ENCODE data around the gene CLEC17A.
"Not testable (repeated sequence)": the region's sequence is repeated elsewhere in the genome, so short reads cannot be mapped to it uniquely, and the experiment has no call there.

The CLEC17A gene

DNA sequence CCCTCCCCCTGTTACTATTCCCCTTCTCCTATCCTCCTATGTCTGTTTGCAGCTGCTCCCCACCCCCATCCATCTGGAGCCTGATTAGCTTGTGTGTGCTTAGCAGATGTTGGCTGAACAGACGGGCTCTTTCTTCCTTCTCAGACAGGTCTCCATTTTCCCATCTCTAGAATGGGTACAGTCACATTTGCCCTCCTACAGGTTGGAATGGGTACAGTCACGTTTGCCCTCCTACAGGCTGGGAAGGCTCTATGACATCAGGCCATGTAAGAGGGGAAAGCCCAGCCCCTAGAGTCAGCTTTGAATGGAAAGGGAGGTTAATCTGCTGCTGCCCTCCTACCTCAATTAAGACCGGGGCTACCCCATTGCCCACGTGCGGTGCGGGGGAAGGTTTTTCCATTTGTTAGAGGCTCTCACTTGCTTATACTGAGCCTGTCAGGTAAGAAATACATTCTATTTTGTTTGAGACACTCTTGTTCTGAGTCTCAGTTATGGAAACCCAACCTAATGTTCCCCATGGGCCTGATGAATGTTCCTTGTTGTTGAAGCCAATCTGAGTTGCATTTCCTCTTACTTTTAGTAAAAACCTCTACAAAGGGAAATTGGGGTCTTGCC lies 2.2 kb upstream of the CLEC17A start:
- DNase-seq (ENCODE audit: low read depth): peak; percentile 39

DNA sequence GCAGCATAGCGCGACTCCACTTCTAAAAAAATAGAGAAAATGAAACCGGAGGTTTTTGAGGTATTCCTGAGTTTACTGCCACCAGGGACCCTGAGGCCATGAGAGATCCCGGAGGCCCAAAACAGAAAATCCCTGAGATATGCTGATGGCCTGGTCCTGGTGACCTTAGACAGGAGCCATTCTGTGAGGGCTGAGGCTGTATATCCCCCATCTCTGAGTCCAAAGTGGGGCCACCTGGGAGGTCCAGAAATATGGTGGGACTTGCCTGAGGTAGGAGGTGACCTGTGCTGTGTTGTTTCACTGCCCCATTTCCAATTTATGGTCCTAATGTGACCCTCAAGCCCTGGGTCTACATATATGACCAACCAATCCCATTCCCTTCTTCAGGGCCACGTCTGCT lies 1.5 kb downstream of the CLEC17A start:
- not testable (repeated sequence) for DNase-seq (ENCODE audit: low read depth)

DNA sequence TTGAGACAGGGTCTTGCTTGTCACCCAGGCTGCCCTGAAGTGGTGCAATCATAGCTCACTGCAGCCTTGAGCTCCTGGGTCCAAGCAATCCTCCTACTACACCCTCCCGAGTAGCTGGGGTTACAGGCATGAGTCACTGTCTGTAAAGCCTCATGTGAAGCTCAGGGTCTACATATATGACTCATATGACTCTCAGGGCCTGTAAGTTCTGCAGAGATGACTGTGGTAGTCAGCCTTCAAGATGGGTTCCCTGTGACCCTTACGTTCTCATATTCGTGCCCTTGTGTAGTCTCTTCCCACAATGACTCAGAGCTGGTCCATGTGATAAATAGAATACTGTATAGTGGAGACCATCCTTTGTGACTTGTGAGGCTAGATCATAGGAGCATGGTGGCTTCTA lies 2.3 kb downstream of the CLEC17A start:
- DNase-seq (ENCODE audit: low read depth): peak; percentile 17

DNA sequence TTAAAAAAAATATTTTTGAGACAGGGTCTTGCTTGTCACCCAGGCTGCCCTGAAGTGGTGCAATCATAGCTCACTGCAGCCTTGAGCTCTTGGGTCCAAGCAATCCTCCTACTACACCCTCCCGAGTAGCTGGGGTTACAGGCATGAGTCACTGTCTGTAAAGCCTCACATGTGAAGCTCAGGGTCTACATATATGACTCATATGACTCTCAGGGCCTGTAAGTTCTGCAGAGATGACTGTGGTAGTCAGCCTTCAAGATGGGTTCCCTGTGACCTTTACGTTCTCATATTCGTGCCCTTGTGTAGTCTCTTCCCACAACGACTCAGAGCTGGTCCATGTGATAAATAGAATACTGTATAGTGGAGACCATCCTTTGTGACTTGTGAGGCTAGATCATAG lies 6.5 kb downstream of the CLEC17A start:
- not testable (repeated sequence) for DNase-seq (ENCODE audit: low read depth)

DNA sequence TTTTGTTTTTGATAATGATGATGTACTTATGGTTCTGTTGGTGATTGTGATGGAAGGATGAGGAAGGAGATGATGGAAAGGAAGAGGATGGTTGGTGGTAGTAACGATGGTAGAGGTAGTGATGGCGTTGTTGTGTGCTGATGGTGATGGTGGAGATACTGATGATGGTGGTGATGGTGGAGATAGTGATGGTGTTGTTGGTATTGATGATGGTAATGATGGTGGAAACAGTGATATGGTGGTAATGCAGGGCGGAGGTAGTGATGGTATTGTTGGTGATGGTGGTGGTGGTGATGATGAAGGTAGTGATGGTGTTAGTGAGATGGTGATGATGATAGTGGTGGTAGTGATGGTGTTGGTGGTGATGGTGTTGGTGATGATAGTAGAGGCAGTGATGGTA lies 12.7 kb downstream of the CLEC17A start:
- no peak for DNase-seq (ENCODE audit: low read depth)

DNA sequence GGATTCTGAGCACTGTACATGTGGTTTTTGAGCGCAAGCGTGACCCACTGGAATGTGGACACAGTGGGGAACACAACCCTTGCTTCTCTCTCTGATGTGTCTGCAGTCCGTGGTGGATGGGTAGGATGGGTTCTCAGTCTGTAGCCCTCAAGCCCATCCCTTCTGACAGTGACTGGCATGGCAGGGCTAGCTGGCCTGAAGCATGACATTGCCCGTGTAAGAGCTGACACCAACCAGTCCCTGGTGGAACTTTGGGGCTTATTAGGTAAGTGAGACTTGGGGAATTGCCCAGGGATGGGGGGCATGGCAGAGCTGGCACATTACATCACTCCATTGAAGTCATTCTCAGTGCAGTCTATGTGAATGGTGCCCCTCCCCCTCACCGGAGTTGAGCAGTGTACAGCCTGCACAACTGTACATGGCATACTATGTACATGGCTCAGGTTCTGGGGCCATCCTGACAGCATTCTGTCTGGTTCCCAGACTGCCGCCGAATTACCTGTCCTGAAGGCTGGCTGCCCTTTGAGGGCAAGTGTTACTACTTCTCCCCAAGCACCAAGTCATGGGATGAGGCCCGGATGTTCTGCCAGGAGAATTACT lies 16.8 kb downstream of the CLEC17A start:
- no peak for DNase-seq (ENCODE audit: low read depth)

DNA sequence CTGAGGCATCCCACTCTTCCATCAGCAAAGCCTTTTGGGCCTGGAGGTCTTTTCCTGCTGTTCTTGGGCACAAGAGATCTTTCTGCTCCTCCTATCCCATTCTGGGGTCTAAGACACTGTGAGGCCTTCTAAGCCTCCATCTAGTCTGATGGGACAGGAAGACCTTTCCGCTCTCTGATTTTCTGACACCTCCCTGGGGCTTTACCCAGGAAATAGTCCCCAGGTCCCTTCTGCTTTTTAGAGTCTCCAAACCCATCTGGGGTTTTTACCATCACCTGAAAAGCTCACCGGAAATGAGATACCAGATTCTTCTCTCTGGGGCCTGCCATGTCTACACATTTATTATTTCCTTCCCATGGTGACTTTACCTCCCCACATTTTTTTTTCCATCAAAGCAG lies 21.1 kb downstream of the CLEC17A start:
- no peak for DNase-seq (ENCODE audit: low read depth)

DNA sequence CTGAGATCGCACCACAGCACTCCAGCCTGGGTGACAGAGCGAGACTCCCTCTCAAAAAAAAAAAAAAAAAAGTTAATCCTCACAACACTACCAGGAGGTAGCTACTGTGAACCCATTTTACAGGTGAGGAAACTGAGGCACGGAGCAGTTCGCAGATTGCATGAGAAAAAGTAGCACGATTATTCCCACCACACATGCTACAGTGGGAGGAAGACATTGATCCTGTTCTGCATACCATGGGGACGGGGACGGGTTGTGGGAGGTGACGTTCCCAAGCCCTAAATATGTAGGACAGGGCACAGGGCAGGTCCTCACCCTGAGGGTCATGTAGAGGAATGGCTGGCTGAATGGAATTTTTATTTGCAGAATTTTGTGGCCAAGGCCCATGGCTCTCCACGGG lies 23.7 kb downstream of the CLEC17A start:
- DNase-seq (ENCODE audit: low read depth): no peak

DNA sequence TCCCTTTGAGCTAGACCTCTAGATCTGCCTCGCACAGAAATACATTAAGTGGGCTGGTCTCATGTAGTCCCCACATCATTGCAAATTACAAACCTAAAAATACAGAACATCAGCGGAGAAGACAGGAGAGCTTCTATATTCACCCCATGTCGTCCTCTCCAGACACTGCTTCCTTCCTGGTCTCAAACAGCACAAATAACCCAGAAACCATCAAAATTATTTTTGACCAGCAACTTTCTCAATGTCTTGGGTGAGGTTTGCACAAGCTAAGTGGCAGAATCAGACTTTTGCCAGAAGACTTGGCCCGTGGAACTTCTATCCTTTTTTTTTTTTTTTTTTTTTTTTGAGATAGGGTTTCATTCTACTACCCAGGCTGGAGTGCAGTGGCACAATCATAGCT lies 28.2 kb downstream of the CLEC17A start:
- DNase-seq (ENCODE audit: low read depth): no peak

DNA sequence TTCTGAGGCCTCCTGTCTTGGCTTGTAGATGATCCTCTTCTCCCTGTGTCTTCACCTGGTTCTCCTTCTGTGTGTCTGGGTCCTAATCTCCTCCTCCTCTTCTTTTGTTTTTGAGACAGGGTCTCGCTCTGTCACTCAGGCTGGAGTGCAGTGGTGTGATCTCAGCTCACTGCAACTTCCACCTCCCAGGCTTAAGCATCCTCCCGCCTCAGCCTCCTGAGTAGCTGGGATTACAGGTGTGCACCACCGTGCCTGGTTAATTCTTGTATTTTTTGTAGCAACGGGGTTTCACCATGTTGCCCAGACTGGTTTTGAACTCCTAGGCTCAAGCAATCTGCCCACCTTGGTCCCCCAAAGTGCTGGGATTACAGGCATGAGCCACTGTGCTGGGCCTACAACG lies 29.4 kb downstream of the CLEC17A start:
- DNase-seq (ENCODE audit: low read depth): not testable (repeated sequence)

DNA sequence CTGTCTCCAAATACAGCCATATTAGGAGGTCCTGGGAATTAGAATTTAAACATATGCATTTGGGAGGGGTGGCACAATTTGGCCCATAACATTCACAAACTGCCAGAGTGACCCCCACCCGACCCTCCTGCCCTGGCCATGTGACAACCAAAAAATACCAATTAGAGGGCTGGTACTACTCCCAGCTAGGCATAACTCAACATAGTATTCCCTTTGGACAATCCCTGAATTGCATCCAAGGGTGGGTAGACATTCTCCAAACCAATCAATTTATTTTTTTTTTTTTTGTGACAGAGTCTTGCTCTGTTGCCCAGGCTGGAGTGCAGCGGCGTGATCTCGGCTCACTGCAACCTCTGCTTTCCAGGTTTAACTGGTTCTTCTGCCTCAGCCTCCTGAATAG lies 29.8 kb downstream of the CLEC17A start:
- no peak for DNase-seq (ENCODE audit: low read depth)

DNA sequence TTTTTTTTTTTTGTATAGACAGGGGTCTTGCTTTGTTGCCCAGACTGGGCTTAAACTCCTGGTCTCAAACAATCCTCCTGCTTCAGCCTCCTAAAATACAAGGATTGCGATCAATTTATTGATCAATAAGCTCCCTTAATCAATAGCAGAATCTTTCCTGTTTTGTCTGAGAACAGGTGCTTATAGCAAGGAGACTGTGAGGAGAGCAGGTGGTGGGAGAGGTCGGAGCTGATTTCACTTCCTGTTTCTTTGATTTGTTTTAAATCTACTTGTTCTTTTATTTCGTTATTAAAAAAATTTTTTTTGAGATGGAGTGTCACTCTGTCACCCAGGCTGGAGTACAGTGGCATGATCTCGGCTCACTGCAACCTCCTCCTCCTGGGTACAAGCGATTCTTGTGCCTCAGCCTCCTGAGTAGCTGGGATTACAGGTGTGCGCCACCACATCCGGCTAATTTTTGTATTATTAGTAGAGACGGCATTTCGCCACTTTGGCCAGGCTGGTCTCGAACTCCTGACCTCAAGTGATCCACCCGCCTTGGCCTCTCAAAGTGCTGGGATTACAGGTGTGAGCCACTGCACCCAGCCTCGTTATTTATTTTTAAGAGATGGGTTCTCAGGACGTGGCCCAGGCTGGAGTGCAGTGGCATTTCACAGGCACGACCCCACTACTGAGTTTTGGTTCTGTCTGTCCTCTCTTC lies 30.7 kb downstream of the CLEC17A start:
- not testable (repeated sequence) for DNase-seq (ENCODE audit: low read depth)

DNA sequence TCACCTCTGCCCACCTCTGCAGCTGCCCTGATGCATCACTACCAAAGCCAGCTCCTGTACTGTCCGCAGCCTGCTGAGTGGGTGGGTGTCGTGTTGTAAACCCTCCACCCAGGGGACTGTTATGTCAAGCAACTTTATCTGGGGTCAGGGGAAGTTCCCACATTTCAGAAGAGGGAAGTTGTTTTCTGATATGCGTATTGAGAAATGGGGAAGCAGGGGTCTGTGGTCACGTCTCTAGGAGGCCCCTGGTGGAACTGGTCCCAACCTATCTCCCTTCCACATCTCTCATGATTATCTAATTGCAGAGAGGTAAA lies 31.2 kb downstream of the CLEC17A start:
- no peak for DNase-seq (ENCODE audit: low read depth)

DNA sequence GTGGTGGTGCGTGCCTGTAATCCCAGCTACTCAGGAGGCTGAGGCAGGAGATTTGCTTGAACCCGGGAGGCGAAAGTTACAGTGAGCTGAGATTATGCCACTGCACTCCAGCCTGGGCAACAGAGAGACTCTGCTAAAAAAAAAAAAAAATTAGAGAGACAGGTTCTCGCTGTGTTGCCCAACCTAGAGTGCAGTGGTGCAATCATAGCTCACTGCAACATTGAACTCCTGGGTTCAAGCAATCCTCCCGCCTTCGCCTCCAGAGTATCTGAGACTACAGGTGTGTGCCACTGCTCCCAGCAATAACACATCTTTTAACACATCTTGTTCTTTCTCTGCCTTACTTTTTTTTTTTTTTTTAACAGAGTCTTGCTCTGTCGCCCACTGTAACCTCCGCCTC lies 32.7 kb downstream of the CLEC17A start:
- no peak for DNase-seq (ENCODE audit: low read depth)

DNA sequence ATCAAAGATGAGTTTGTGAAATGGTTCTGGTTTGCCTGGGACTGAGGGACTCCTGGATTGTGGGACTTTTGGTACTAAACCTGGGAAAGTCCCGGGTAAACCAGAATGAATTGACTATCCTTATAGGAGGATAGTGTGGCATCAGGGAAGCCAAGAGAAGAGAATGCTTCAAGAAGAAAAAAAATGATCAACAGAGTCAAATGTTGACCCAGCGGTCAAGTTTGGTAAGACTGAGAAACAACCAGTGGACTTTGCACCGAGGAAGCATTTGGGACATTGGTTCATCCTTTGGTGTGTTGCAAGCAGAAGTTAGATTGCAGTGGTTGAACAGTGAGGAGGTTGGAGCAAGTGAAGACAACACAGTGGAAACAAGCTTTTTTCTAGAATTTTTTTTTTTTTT lies 33.5 kb downstream of the CLEC17A start:
- no peak for DNase-seq (ENCODE audit: low read depth)

DNA sequence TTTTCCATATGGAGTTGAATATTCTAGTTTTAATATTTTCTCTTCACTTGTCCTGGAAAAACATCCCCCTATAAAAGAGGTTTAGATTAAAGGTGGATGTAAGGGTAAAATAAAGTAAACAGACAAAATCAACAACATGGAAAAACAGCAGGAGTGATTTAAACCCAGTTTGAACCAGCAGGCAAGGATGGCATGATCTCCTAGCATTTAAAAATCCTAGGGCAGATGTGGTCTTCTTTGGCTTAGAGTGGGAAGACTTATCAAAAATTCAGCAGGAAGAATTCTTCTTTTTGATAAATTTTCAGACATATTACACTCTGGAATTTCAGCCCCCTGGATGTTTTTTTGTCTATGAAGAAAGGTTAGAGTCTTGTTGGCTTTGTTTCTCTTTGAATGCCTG lies 36.5 kb downstream of the CLEC17A start:
- no peak for DNase-seq (ENCODE audit: low read depth)

DNA sequence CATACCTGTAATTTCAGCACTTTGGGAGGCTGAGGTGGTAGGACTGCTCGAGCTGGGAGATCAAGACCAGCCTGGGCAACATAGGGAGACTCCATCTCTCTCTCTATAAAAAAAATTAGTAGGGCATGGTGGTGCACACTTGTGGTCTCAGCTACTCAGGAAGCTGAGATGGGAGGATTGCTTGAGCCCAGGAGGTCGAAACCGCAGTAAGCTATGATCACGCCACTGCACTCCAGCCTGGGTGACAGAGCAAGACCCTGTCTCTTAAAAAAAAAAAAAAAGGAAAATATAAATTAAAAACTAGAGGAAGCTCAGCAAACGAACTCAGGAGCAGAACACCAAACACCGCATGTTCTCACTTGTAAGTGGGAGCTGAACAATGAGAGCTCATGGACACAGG lies 41.6 kb downstream of the CLEC17A start:
- not testable (repeated sequence) for DNase-seq (ENCODE audit: low read depth)

DNA sequence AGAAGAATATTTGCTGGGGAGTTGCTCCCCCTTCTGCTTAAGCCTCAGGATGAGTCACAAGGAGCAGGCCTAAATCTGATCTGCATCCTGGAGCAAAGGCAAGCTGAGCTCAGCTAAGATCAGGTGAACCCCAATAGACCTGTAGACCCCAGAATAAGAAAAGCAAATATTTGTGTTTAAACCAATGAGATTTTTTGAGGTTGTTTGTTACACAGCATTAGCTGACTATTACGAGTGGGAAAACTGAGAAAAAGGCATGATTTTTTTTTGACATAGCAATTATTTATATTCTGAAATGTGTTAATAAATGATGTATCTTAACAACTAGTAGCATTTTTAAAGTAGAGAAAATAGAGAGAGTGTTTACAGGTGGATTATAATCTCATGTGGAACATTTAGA lies 46.7 kb downstream of the CLEC17A start:
- DNase-seq (ENCODE audit: low read depth): no peak

DNA sequence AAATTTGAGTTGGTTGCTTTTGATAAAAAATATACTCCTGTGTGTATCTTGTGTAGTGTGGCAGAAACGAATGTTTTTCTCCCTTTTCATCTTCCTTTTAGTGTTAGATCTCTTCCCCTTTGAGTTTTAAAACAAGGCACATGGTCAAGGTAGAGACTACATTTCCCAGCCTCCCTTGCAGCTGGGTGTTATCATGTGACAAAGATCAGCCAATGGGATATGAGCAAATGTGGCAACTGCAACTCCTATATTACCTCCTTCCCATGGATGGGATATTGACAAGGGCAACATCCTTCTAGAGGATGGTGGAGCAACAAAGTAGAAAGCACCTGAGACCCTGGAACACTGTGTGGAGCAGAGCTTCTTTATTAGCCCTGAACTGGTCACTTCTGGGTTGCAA lies 49.4 kb downstream of the CLEC17A start:
- no peak for DNase-seq (ENCODE audit: low read depth)

DNA sequence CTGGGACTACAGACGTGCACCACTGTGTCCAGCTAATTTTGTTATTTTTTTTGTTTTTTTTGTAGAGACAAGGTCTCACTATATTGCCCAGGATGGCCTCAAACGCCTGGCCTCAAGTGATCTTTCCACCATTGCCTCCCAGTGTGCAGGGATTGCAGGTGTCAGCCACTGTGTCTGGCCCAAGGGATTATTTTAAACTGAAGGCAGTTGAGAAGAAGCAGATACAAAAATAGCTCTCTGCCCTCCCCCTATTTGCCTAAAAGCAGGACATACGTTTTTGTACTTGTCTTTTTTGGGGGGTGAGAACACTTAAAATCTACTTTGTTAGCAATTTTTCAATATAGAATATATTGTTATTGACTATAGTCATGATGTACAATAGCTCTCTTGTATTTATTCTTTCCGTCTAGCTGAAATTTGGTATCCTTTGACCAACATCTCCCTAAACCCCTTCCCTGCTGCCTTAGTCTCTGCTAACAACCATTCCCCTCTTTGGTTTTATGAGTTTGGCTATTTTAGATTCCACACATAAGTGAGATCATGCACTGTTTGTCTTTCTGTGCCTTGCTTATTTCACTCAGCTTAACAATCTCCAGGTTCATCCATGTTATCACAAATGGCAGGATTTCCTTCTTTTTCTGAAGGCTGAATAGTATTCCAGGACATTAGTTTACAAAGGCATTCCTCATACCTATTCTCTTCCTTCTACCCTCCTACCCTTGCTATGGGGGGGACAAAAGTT lies 56.8 kb downstream of the CLEC17A start:
- DNase-seq (ENCODE audit: low read depth): no peak

DNA sequence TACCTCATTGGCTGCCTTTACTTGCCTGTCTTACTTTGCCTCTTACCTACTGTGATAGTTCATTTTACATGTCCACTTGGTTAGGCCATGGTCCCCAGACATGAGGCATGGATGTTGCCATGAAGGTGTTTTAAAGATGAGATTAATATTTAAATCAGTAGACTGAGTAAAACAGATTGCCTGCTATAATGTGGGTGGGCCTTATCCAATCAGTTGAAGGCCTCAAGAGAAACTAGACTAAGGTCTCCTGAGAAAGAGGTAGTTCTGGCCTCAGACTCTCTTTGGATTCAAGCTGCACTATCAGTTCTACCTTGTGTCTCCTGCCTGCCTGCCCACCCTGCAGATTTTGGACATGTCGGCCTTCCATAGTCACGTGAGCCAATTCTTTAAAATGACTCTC lies 65.6 kb downstream of the CLEC17A start:
- no peak for DNase-seq (ENCODE audit: low read depth)

DNA sequence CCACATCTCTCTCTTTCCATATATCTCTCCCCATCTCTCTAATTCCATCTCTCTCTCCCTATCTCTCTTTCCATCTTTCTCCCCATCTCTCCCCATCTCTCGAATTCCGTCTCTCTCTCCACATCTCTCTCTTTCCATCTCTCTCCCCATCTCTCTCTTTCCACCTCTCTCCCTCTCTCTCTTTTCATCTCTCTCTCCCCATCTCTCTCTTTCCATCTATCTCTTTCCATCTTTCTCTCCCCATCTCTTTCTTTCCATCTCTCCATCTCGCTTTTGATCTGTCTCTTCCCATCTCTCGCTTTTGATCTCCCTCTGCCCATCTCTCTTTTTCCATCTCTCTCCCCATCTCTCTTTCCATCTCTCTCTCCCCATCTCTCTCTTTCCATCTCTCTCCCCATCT lies 66.1 kb downstream of the CLEC17A start:
- no peak for DNase-seq (ENCODE audit: low read depth)

DNA sequence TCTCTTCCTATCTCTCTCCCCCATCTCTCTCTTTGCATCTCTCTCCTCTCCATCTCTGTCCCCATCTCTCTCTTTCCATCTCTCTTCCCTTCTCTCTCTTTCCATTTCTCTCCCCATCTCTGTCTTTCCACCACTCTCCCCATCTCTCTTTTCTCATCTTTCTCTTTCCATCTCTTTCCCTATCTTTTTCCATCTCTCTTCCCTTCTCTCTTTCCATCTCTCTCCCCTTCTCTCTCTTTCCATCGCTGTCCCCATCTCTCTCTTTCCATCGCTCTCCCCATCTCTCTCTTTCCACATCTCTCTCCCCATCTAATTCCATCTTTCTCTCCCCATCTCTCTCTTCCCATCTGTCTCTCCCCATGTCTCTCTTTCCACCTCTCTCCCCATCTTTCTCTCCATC lies 67.3 kb downstream of the CLEC17A start:
- DNase-seq (ENCODE audit: low read depth): no peak

All from stimulated activated CD4-positive, alpha-beta T cell treated with anti-CD3 and anti-CD28 coated beads, Interleukin-2, amount 100 ng/mL, for 4 hours (primary cell).